HepG2 (cell line): ENCODE measurements around the gene NDUFB10. TPM values are rescaled to one million over a fixed set of nuclear protein-coding genes. Genes with fewer than 3 reads are reported as not detected.

Source experiments
- BRD4 ChIP-seq: sonication (generic); formaldehyde crosslinking; IDR thresholded peaks from 2 replicates; pipeline ENCODE4 v1.4.0; 2020; ENCODE audit warnings: missing genetic modification reagents
- DR1 ChIP-seq: sonication (generic); formaldehyde crosslinking; IDR thresholded peaks from 2 replicates; pipeline ENCODE4 v1.8.0; 2021; ENCODE audit warnings: mild to moderate bottlenecking, missing genetic modification reagents, inconsistent platforms
- DZIP1 ChIP-seq: sonication (generic); formaldehyde crosslinking; IDR thresholded peaks from 2 replicates; pipeline ENCODE4 v1.5.0; 2020; ENCODE audit warnings: mild to moderate bottlenecking, missing genetic modification reagents
- HIVEP1 ChIP-seq: sonication (generic); formaldehyde crosslinking; IDR thresholded peaks from 2 replicates; pipeline ENCODE4 v1.4.0; 2020; ENCODE audit warnings: mild to moderate bottlenecking, missing genetic modification reagents
- HOXD1 ChIP-seq: sonication (generic); formaldehyde crosslinking; IDR thresholded peaks from 2 replicates; pipeline ENCODE4 v1.5.0; 2020; ENCODE audit warnings: missing genetic modification reagents
- IKZF5 ChIP-seq: IDR thresholded peaks from 2 replicates; pipeline ENCODE4 v1.6.1; 2018; ENCODE audit warnings: missing genetic modification reagents, mild to moderate bottlenecking, missing compliant biosample characterization
- KMT2A ChIP-seq: sonication (generic); formaldehyde crosslinking; IDR thresholded peaks from 2 replicates; pipeline ENCODE4 v1.4.0; 2020; ENCODE audit warnings: missing genetic modification reagents
- NCOA2 ChIP-seq: sonication (generic); formaldehyde crosslinking; IDR thresholded peaks from 2 replicates; pipeline ENCODE4 v1.8.0; 2022; ENCODE audit warnings: inconsistent platforms
- PAX8 ChIP-seq: sonication (generic); formaldehyde crosslinking; IDR thresholded peaks from 2 replicates; pipeline ENCODE4 v1.8.0; 2022; ENCODE audit warnings: mild to moderate bottlenecking, missing genetic modification reagents, borderline replicate concordance
- PHF8 ChIP-seq: sonication (generic); formaldehyde crosslinking; IDR thresholded peaks from 2 replicates; pipeline ENCODE4 v1.5.0; 2020; ENCODE audit warnings: missing genetic modification reagents
- RARG ChIP-seq: sonication (generic); formaldehyde crosslinking; IDR thresholded peaks from 2 replicates; pipeline ENCODE4 v1.4.0; 2020; ENCODE audit warnings: low read depth, mild to moderate bottlenecking, missing genetic modification reagents
- RCOR2 ChIP-seq: IDR thresholded peaks from 2 replicates; pipeline ENCODE4 v1.6.1; 2016; ENCODE audit warnings: missing biosample characterization, missing genetic modification reagents
- REPIN1 ChIP-seq: sonication (generic); formaldehyde crosslinking; IDR thresholded peaks from 2 replicates; pipeline ENCODE4 v1.8.0; 2022; ENCODE audit warnings: missing genetic modification reagents, low read depth, mild to moderate bottlenecking, borderline replicate concordance
- SOX5 ChIP-seq: IDR thresholded peaks from 2 replicates; pipeline ENCODE4 v1.6.1; 2016; ENCODE audit warnings: borderline replicate concordance
- TIGD3 ChIP-seq: sonication (generic); formaldehyde crosslinking; IDR thresholded peaks from 2 replicates; pipeline ENCODE4 v1.5.1; 2020; ENCODE audit warnings: mild to moderate bottlenecking, missing genetic modification reagents, borderline replicate concordance
- ZNF274 ChIP-seq: sonication (generic); formaldehyde crosslinking; IDR thresholded peaks from 2 replicates; pipeline ENCODE4 v1.5.1; 2020; ENCODE audit warnings: mild to moderate bottlenecking, missing genetic modification reagents
- ZNF292 ChIP-seq: sonication (generic); formaldehyde crosslinking; IDR thresholded peaks from 2 replicates; pipeline ENCODE4 v1.8.1; 2022; ENCODE audit warnings: mild to moderate bottlenecking, low read depth, missing genetic modification reagents, borderline replicate concordance
- ZNF546 ChIP-seq: sonication (generic); formaldehyde crosslinking; conservative IDR thresholded peaks from 2 replicates; pipeline ENCODE4 v1.8.1; 2023; ENCODE audit warnings: mild to moderate bottlenecking, missing genetic modification reagents
- ZNF549 ChIP-seq: sonication (generic); formaldehyde crosslinking; IDR thresholded peaks from 2 replicates; pipeline ENCODE4 v1.5.0; 2020; ENCODE audit warnings: missing genetic modification reagents
- ZNF564 ChIP-seq: sonication (generic); formaldehyde crosslinking; IDR thresholded peaks from 2 replicates; pipeline ENCODE4 v1.8.1; 2023; ENCODE audit warnings: mild to moderate bottlenecking, missing genetic modification reagents
- ZNF570 ChIP-seq: sonication (generic); formaldehyde crosslinking; IDR thresholded peaks from 2 replicates; pipeline ENCODE4 v1.4.0; 2020; ENCODE audit warnings: mild to moderate bottlenecking, missing genetic modification reagents, borderline replicate concordance
- ZNF670 ChIP-seq: sonication (generic); formaldehyde crosslinking; IDR thresholded peaks from 2 replicates; pipeline ENCODE4 v1.8.0; 2022; ENCODE audit warnings: mild to moderate bottlenecking, missing genetic modification reagents, borderline replicate concordance
- ZNF749 ChIP-seq: sonication (generic); formaldehyde crosslinking; IDR thresholded peaks from 2 replicates; pipeline ENCODE4 v1.8.0; 2022; ENCODE audit warnings: mild to moderate bottlenecking, missing genetic modification reagents, moderate library complexity, borderline replicate concordance
- polyA plus RNA-seq, 8 experiments: library from polyadenylated mRNA; depleted of rRNA in 3 of 8; stranded (reverse) in 7 of 8; unstranded in 1 of 8; fragments of >200 nt; fragmentation: Illumina TruSeq in 4 of 8; extraction: Trizol in 4 of 8; gene quantifications; 2 replicates each; pipeline versions ENCODE4 v1.2.1 to v1.2.3, GENCODE V29; 2011 to 2016; ENCODE audit warnings: low read depth in 4 of 8, missing spikeins in 1 of 8, mixed read lengths in 1 of 8; ENCODE audit not compliant: insufficient read depth in 1 of 8
- total RNA-seq, 5 experiments: library from RNA; depleted of rRNA; stranded (reverse); fragments of >200 nt; fragmentation: Illumina TruSeq; extraction: Trizol; gene quantifications; 2 replicates each; pipeline ENCODE4 v1.2.3, GENCODE V29; 2016; ENCODE audit warnings: low read depth in 1 of 5

Gene NDUFB10
- total and polyA plus RNA-seq, 2 of the 13 experiments (the other 11 are each of a cell fraction or from before 2014, with no cell fraction given) = 68.6 to 157 TPM

- peak; percentile 67; the same call in 1 of the 2 replicates for TF ChIP-seq PHF8 (CRISPR knock-in tag)
- TF ChIP-seq HOXD1 (CRISPR knock-in tag) = no peak; the same call in 1 of the 2 replicates
- peak; percentile 89 for TF ChIP-seq ZNF546 (CRISPR knock-in tag)
- peak; percentile 89; the same call in 1 of the 2 replicates for TF ChIP-seq PAX8 (CRISPR knock-in tag)
- no peak for TF ChIP-seq RARG (CRISPR knock-in tag)
- TF ChIP-seq NCOA2 = no peak; the same call in 1 of the 2 replicates
- TF ChIP-seq HIVEP1 (CRISPR knock-in tag) = no peak
- no peak for TF ChIP-seq ZNF292 (CRISPR knock-in tag)
- TF ChIP-seq REPIN1 (CRISPR knock-in tag) = peak; percentile 89
- peak; percentile 84; the same call in 1 of the 2 replicates for TF ChIP-seq ZNF749 (CRISPR knock-in tag)
- no peak for TF ChIP-seq SOX5 (CRISPR knock-in tag)
- no peak for TF ChIP-seq DZIP1 (CRISPR knock-in tag)
- TF ChIP-seq IKZF5 (CRISPR knock-in tag) = peak; percentile 24; the same call in 1 of the 2 replicates
- TF ChIP-seq ZNF570 = peak; percentile 78; the same call in 1 of the 2 replicates
- TF ChIP-seq ZNF549 (CRISPR knock-in tag) = 0 out of 2 replicates have a peak, but pooled peaks have one; percentile 26
- 0 out of 2 replicates have a peak, but pooled peaks have one; percentile 31 for TF ChIP-seq ZNF564 (CRISPR knock-in tag)
- no peak for TF ChIP-seq RCOR2 (CRISPR knock-in tag)
- TF ChIP-seq ZNF670 = no peak; the same call in 1 of the 2 replicates
- TF ChIP-seq BRD4 (CRISPR knock-in tag) = peak; percentile 85; the same call in 1 of the 2 replicates
- TF ChIP-seq DR1 = no peak
- peak; percentile 73; the same call in 1 of the 2 replicates for TF ChIP-seq ZNF274
- TF ChIP-seq TIGD3 (CRISPR knock-in tag) = no peak
- no peak for TF ChIP-seq KMT2A (CRISPR knock-in tag)
These were observed 29.6 kb upstream of the NDUFB10 start (continued) for GRCh38 chr16:1929578-1930337.
